ENCODE data around the gene CDR2L. TPM values are rescaled to one million over a fixed set of nuclear protein-coding genes. Genes with fewer than 3 reads are reported as not detected.
A peak's percentile ranks its signal among the peaks of the same experiment; 100 is the strongest.

The CDR2L gene
- total RNA-seq, 5 donors from 2014 or later (not counting 1 experiment from before 2014, with no cell fraction given) = 0.12 to 0.29 (median 0.19) TPM; not detected in 1

DNA sequence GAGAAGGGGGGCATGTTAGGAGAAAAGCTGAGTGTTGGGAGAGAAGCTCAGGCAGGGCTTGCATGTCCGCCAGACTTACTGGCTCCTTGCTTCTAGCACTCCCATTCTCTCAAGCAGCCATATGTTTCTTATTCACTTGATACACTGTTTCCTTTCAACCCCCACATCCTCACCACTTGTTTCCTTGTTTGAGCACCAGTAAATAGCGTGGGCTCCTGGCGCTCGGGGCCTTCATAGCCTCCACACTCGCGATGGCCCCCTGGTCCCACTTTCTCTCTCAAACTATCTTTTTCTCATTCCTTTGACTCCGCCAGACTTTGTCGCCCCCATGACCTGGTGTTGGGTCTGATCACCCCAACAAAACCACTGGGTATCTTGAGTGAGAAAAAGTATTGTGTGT lies 42.7 kb downstream of the CDR2L start:
- peaks cover 0 to 6% of the 10 kb centered on the region in 2 experiments for H3K27me3 ChIP-seq (replicated peaks in 1 of 2; ENCODE audit: control insufficient read depth in 2 of 2, extremely low read depth in 1 of 2, insufficient read depth in 2 of 2, low read length in 1 of 2)
- DNase-seq (no peak), ATAC-seq (replicated peaks in 1 of 4) (no peak)
- ChIA-PET POLR2A (interaction anchor here in 1 of 2 donors (0.6 kb wide), 1 partner anchor 16 kb away, joined by 6 read pairs; no protein-coding TSS in a partner anchor), CTCF (interaction anchor here in 1 of 2 donors (0.6 kb wide), 1 partner anchor 30 kb away, joined by 5 read pairs; no protein-coding TSS in a partner anchor)
- no peaks in the 10 kb centered on the region for H3K9me3 ChIP-seq
- Mint-ChIP-seq H3K9me3 (peaks cover 0 to 5% (median 4%) of the 10 kb centered on the region in 3 donors), H3K36me3 (no peaks in the 10 kb centered on the region), H3K27ac (peak overlapping the region; percentile 36 to 44), H3K4me1 (peaks cover 40 to 48% (median 43%) of the 10 kb centered on the region in 3 donors), H3K27me3 (peaks cover 0 to 3% of the 10 kb centered on the region in 2 donors), H3K4me3 (no peak overlapping the region)
- no CpG with 5 or more reads among the region's 8 CpGs for WGBS (ENCODE audit: insufficient coverage)
- H3K4me3 ChIP-seq (ENCODE audit: control insufficient read depth in 1 of 2, extremely low read depth in 1 of 2, low read length in 1 of 2) = peak overlapping the region in 1 of 2 donors; percentile 5
- H3K36me3 ChIP-seq (ENCODE audit: control insufficient read depth in 2 of 2, extremely low read depth in 1 of 2, insufficient read depth in 1 of 2, low read length in 1 of 2) = no peaks in the 10 kb centered on the region
- no peak overlapping the region for H3K27ac ChIP-seq (ENCODE audit: low read length)
- peaks cover 3 to 37% of the 10 kb centered on the region in 2 experiments for H3K4me1 ChIP-seq (ENCODE audit: control insufficient read depth in 1 of 2, extremely low read depth in 1 of 2, insufficient read depth in 2 of 2, low read length in 2 of 2)

DNA sequence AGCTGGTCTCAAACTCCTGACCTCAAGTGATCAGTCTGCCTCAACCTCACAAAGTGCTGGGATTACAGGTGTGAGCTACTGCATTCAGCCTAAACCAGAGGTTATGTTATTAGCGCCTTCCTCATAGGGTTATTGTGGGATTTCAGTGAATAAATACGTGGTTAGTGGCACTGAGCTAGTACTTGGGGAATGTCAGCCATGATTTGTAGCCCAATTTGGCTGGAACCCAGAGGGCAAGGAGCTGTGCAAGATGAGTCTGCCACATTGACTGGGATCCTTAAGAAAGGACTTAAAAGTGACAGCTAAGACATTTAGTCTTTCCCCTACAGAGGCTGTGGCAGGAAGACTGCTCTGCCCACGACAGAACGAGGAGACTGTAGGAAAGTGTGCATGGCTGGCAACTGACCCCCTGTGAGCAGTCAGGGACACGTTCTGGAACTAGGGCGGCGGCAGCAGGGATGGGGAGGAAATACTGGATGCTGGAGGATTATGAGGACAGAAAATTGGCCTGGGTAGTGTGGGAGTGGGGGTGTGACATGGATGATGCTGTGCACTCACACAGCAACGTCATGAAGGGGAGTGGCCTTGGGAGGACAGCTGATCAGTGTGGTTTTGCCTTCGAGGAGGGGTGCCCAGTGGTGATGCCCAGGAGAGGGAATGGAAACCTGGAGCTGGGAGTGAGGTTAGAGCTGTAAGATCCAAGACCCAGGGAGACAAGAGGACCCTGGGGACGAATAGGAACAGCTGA lies 44.7 kb downstream of the CDR2L start:
- WGBS (ENCODE audit: insufficient coverage) = 14% methylated on average over 10 of the region's 10 CpGs
- DNase-seq = peak in 33 of 35 experiments; percentile 25 to 82 (median 58)
- H3K27ac ChIP-seq (ENCODE audit: low read length) = peak overlapping the region; percentile 82
- peaks cover 50 to 55% (median 53%) of the 10 kb centered on the region in 3 donors for H3K4me1 Mint-ChIP-seq
- peaks cover 0 to 4% (median 3%) of the 10 kb centered on the region in 3 donors for H3K9me3 Mint-ChIP-seq
- ChIA-PET POLR2A (interaction anchor here in 1 of 2 donors (0.5 kb wide), 1 partner anchor 16 kb away, joined by 3 read pairs; no protein-coding TSS in a partner anchor), CTCF (interaction anchor here in 1 of 2 donors (0.6 to 1.8 kb wide), 6 partner anchors 19 to 173 kb away, joined by 3 to 7 read pairs (median 5); partner anchors contain the start of gene MRPL58)
- ATAC-seq (replicated peaks in 1 of 4) = peak in 1 of 4 experiments; percentile 36
- no peaks in the 10 kb centered on the region for H3K36me3 ChIP-seq (ENCODE audit: control insufficient read depth in 2 of 2, extremely low read depth in 1 of 2, insufficient read depth in 1 of 2, low read length in 1 of 2)
- peaks cover 0 to 3% of the 10 kb centered on the region in 2 donors for H3K27me3 Mint-ChIP-seq
- no peaks in the 10 kb centered on the region for H3K36me3 Mint-ChIP-seq
- H3K4me1 ChIP-seq (ENCODE audit: control insufficient read depth in 1 of 2, extremely low read depth in 1 of 2, insufficient read depth in 2 of 2, low read length in 2 of 2) = peaks cover 3 to 52% of the 10 kb centered on the region in 2 experiments
- peak overlapping the region; percentile 69 to 75 (median 72) for H3K4me3 Mint-ChIP-seq
- H3K4me3 ChIP-seq (ENCODE audit: control insufficient read depth in 1 of 2, extremely low read depth in 1 of 2, low read length in 1 of 2) = peak overlapping the region in 1 of 2 donors; percentile 12
- peaks cover 0 to 6% of the 10 kb centered on the region in 2 experiments for H3K27me3 ChIP-seq (replicated peaks in 1 of 2; ENCODE audit: control insufficient read depth in 2 of 2, extremely low read depth in 1 of 2, insufficient read depth in 2 of 2, low read length in 1 of 2)
- H3K9me3 ChIP-seq = no peaks in the 10 kb centered on the region
- peak overlapping the region; percentile 81 to 95 for H3K27ac Mint-ChIP-seq

DNA sequence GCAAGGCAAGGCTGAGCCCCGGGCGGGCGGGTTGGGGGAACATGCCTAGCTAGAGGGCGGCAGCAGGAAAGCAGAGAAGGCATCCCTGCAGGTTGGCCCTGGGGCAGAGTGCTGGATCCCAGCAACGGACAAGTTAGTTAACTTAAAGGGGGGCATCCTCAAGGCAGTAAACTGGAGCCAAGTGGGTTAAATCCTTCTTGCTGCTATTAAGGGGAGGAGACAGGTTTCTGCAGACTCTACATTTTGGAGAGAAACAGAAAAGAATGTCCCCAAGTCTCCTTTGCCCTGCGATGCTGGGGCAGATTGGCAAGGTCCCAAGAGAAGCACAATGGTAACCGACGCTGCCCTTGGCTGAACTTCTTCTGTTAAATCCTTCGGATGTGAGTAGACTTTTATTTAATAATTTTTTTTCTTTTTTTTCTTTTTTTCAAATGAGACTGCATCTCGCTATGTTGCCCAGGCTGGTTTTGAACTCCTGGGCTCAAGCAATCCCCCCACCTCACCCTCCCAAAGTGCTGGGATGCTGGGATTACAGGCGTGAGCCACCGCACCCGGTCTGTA lies 45.4 kb downstream of the CDR2L start:
- Mint-ChIP-seq H3K27ac (peak overlapping the region; percentile 97 to 100), H3K9me3 (peaks cover 0 to 4% (median 3%) of the 10 kb centered on the region in 3 donors), H3K27me3 (peaks cover 0 to 3% of the 10 kb centered on the region in 2 donors), H3K4me3 (peak overlapping the region; percentile 69 to 88 (median 86)), H3K4me1 (peaks cover 54 to 59% (median 57%) of the 10 kb centered on the region in 3 donors), H3K36me3 (no peaks in the 10 kb centered on the region)
- WGBS (ENCODE audit: insufficient coverage) = 7% methylated on average over 5 of the region's 13 CpGs
- Histone ChIP-seq H3K9me3 (no peaks in the 10 kb centered on the region), H3K27me3 (replicated peaks in 1 of 2; ENCODE audit: control insufficient read depth in 2 of 2, extremely low read depth in 1 of 2, insufficient read depth in 2 of 2, low read length in 1 of 2) (peaks cover 0 to 6% of the 10 kb centered on the region in 2 experiments), H3K4me1 (ENCODE audit: control insufficient read depth in 1 of 2, extremely low read depth in 1 of 2, insufficient read depth in 2 of 2, low read length in 2 of 2) (peaks cover 6 to 53% of the 10 kb centered on the region in 2 experiments), H3K36me3 (ENCODE audit: control insufficient read depth in 2 of 2, extremely low read depth in 1 of 2, insufficient read depth in 1 of 2, low read length in 1 of 2) (no peaks in the 10 kb centered on the region), H3K4me3 (ENCODE audit: control insufficient read depth in 1 of 2, extremely low read depth in 1 of 2, low read length in 1 of 2) (peak overlapping the region in 1 of 2 donors; percentile 12), H3K27ac (ENCODE audit: low read length) (peak overlapping the region; percentile 82)
- DNase-seq (peak in 3 of 35 experiments; percentile 4 to 56 (median 19)), ATAC-seq (replicated peaks in 1 of 4) (peak in 1 of 4 experiments; percentile 5)
- CTCF ChIA-PET = interaction anchor here in 1 of 2 donors (0.9 to 1.8 kb wide), 4 partner anchors 20 to 169 kb away, joined by 3 to 7 read pairs (median 5); partner anchors contain the start of gene MRPL58
- POLR2A ChIA-PET = no interaction called here

DNA sequence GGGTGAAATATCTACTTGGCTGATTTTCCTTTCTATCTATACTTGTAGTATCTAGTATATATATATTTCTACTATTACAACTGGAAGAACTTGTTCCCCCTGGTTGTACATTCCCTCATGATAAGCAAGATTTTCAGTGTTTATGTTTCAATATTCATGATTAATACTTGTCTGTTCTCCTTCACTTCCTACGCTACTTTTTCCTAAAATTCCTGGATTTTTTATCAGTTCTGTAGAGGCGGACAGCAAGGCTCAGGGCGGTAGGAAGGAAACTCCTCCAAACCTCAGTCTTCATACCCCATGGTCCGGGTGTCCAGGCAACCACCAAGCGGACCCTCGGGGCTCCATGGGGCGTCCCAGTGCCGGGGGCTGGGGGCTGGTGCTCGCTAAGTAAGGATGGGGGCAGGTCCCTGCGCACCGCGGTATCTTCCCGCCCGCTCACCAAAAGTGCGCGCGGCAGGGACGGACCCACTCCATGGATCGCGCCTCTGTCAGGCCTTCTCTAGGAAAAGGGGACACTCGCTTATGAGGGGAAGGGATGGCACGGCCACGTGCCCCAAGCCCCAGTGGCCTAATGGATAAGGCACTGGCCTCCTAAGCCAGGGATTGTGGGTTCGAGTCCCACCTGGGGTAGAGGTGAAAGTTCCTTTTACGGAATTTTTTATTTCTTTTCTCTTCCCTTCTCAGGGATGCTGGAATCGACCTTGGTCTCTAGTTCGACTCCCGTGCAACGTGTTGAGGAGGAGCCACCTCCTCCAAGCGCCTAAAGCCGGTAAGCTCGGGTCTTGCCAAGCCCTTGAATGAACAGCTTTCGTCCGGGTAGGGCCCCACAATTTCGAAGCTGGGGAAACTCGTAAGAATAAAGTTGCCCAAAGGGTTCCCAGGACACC lies 46.2 kb downstream of the CDR2L start:
- DNase-seq = peak; percentile 66 to 90 (median 80)
- H3K27me3 Mint-ChIP-seq = peaks cover 0 to 3% of the 10 kb centered on the region in 2 donors
- peaks cover 6 to 53% of the 10 kb centered on the region in 2 experiments for H3K4me1 ChIP-seq (ENCODE audit: control insufficient read depth in 1 of 2, extremely low read depth in 1 of 2, insufficient read depth in 2 of 2, low read length in 2 of 2)
- H3K4me3 ChIP-seq (ENCODE audit: control insufficient read depth in 1 of 2, extremely low read depth in 1 of 2, low read length in 1 of 2) = peak overlapping the region; percentile 67 to 82
- ATAC-seq (replicated peaks in 1 of 4) = peak in 2 of 4 experiments; percentile 13
- H3K9me3 Mint-ChIP-seq = peaks cover 0 to 4% (median 3%) of the 10 kb centered on the region in 3 donors
- peak overlapping the region; percentile 69 to 88 (median 86) for H3K4me3 Mint-ChIP-seq
- ChIA-PET POLR2A (no interaction called here), CTCF (interaction anchor here in 1 of 2 donors (0.6 to 0.9 kb wide), 2 partner anchors 72 to 157 kb away, joined by 3 to 4 read pairs; no protein-coding TSS in a partner anchor)
- H3K27ac ChIP-seq (ENCODE audit: low read length) = peak overlapping the region; percentile 82
- H3K36me3 Mint-ChIP-seq = peaks cover 4% of the 10 kb centered on the region
- peaks cover 0 to 6% of the 10 kb centered on the region in 2 experiments for H3K27me3 ChIP-seq (replicated peaks in 1 of 2; ENCODE audit: control insufficient read depth in 2 of 2, extremely low read depth in 1 of 2, insufficient read depth in 2 of 2, low read length in 1 of 2)
- H3K27ac Mint-ChIP-seq = peak overlapping the region; percentile 97 to 100
- WGBS (ENCODE audit: insufficient coverage) = 2% methylated on average over 22 of the region's 36 CpGs
- H3K4me1 Mint-ChIP-seq = peaks cover 54 to 59% (median 57%) of the 10 kb centered on the region in 3 donors
- H3K36me3 ChIP-seq (ENCODE audit: control insufficient read depth in 2 of 2, extremely low read depth in 1 of 2, insufficient read depth in 1 of 2, low read length in 1 of 2) = peaks cover 0 to 3% of the 10 kb centered on the region in 2 donors
- no peaks in the 10 kb centered on the region for H3K9me3 ChIP-seq

DNA sequence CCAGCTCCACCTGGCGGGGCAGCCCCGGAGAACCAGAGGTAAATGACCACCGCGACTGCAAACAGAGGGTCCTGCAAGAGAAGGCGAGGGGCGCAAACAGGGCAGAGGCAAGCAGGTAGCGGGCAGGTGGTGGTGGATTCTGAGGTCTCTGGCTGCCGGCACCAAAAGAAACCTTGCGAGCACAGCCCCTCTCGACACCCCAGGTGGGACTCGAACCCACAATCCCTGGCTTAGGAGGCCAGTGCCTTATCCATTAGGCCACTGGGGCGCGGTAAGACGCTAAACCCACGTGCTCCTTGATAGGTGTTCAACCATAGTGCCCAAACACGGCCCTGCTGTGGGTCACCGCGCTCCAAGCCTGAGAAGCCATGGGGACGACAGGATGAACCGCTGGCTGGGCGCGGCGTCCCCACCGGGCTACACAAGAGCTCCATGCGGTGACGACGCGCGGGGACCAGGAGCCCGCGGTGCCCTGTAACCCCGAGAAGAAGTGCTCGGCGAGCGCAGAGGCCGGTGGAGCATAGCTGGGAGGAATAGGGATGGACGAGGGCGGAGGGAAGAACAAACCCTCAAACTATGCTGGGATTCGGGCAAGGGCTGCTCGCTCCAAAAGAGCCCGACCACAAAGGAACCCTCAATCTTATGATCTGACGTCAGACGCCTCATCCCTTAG lies 46.9 kb downstream of the CDR2L start:
- H3K27ac Mint-ChIP-seq = peak overlapping the region; percentile 97 to 100
- ChIA-PET CTCF (interaction anchor here in 1 of 2 donors (0.6 to 0.9 kb wide), 2 partner anchors 72 to 156 kb away, joined by 3 to 4 read pairs; no protein-coding TSS in a partner anchor), POLR2A (no interaction called here)
- H3K4me3 ChIP-seq (ENCODE audit: control insufficient read depth in 1 of 2, extremely low read depth in 1 of 2, low read length in 1 of 2) = peak overlapping the region; percentile 67 to 82
- peak; percentile 61 to 82 (median 74) for DNase-seq
- H3K27me3 ChIP-seq (replicated peaks in 1 of 2; ENCODE audit: control insufficient read depth in 2 of 2, extremely low read depth in 1 of 2, insufficient read depth in 2 of 2, low read length in 1 of 2) = peaks cover 0 to 6% of the 10 kb centered on the region in 2 experiments
- peaks cover 9% of the 10 kb centered on the region for H3K36me3 Mint-ChIP-seq
- H3K4me1 ChIP-seq (ENCODE audit: control insufficient read depth in 1 of 2, extremely low read depth in 1 of 2, insufficient read depth in 2 of 2, low read length in 2 of 2) = peaks cover 6 to 53% of the 10 kb centered on the region in 2 experiments
- H3K4me3 Mint-ChIP-seq = peak overlapping the region; percentile 69 to 88 (median 86)
- peaks cover 0 to 3% of the 10 kb centered on the region in 2 donors for H3K27me3 Mint-ChIP-seq
- H3K9me3 ChIP-seq = no peaks in the 10 kb centered on the region
- peak; percentile 11 to 32 (median 23) for ATAC-seq (replicated peaks in 1 of 4)
- peaks cover 0 to 11% of the 10 kb centered on the region in 2 donors for H3K36me3 ChIP-seq (ENCODE audit: control insufficient read depth in 2 of 2, extremely low read depth in 1 of 2, insufficient read depth in 1 of 2, low read length in 1 of 2)
- peaks cover 0 to 4% (median 3%) of the 10 kb centered on the region in 3 donors for H3K9me3 Mint-ChIP-seq
- H3K27ac ChIP-seq (ENCODE audit: low read length) = peak overlapping the region; percentile 82
- WGBS (ENCODE audit: insufficient coverage) = 1% methylated on average over 40 of the region's 43 CpGs
- peaks cover 54 to 59% (median 57%) of the 10 kb centered on the region in 3 donors for H3K4me1 Mint-ChIP-seq

Measured in T-cell (primary cell).